ENCODE data around the gene SBSN. TPM values are rescaled to one million over a fixed set of nuclear protein-coding genes. Genes with fewer than 3 reads are reported as not detected.
A peak's percentile ranks its signal among the peaks of the same experiment; 100 is the strongest.

SBSN gene
- total and polyA plus RNA-seq, 10 of the 15 experiments (the other 5 are each of a cell fraction or from before 2014, with no cell fraction given), result 0.09 TPM; not detected in 9

GRCh38 chr19:35511337-35511736 is 16.8 kb downstream of the SBSN start:
- intact Hi-C loops (cut with micrococcal nuclease; ENCODE audit: unreplicated experiment) (loop anchor here (2.0 kb wide), 1 partner anchor 33 kb away; the partner anchor contains the start of gene TMEM147), in situ Hi-C loops (cut with MboI) (no loop called here)
- ChIA-PET RAD21 (ENCODE audit: unreplicated experiment) (interaction anchor here (0.9 to 4.8 kb wide), 5 partner anchors 33 to 137 kb away, joined by 3 to 24 read pairs (median 4); partner anchors contain the start of gene COX6B1), POLR2A (interaction anchor here (1.5 to 1.6 kb wide), 2 partner anchors 80 to 101 kb away, joined by 5 to 6 read pairs; partner anchors contain the start of gene HAUS5), CTCF (interaction anchor here (1.2 to 6.3 kb wide), 11 partner anchors 16 to 235 kb away, joined by 4 to 87 read pairs (median 9); partner anchors contain the start of gene COX6B1), SMC1A (ENCODE audit: uncharacterized antibody, unreplicated experiment) (interaction anchor here (1.4 to 5.7 kb wide), 5 partner anchors 16 to 158 kb away, joined by 3 to 35 read pairs (median 12); partner anchors contain the start of gene HAUS5)
- no peaks in the 10 kb centered on the region for H3K9me3 ChIP-seq (replicated peaks; ENCODE audit: control insufficient read depth, insufficient read depth, low read length)
- no peaks in the 10 kb centered on the region for H4K20me1 ChIP-seq (ENCODE audit: control insufficient read depth, insufficient read depth)
- no peak for TF ChIP-seq RAD21 (IDR thresholded peaks at IDR 0.05; ENCODE audit: insufficient read depth, low read depth, low read length)
- no peaks in the 10 kb centered on the region for H3K79me2 ChIP-seq (ENCODE audit: control insufficient read depth, insufficient read depth, low read length)
- H3K4me3 ChIP-seq, result no peak overlapping the region
- no peak overlapping the region for H3K4me2 ChIP-seq (ENCODE audit: control insufficient read depth, insufficient read depth)
- peaks cover 8% of the 10 kb centered on the region for H3K4me1 ChIP-seq (ENCODE audit: control insufficient read depth, insufficient read depth, low read length)
- H3K9ac ChIP-seq (ENCODE audit: control insufficient read depth, insufficient read depth, low read length), result no peak overlapping the region
- no peaks in the 10 kb centered on the region; a peak in 1 of 4 replicates for H3K27me3 ChIP-seq (replicated peaks in 1 of 2; ENCODE audit: control insufficient read depth in 2 of 2, insufficient read depth in 2 of 2, low read length in 1 of 2)
- H3K36me3 ChIP-seq (ENCODE audit: control insufficient read depth in 2 of 2, insufficient read depth in 2 of 2, low read length in 1 of 2), result no peaks in the 10 kb centered on the region
- no TSS peak for BruUV-seq (replicated peaks)
- ATAC-seq (no peak), DNase-seq (ENCODE audit: low read depth, low spot score) (no peak), FAIRE-seq (no peak)
- WGBS (ENCODE audit: insufficient coverage, insufficient replicate concordance, low lambda C conversion rate, missing lambda C conversion rate), result 63% methylated on average over 6 of the region's 7 CpGs
- no peak overlapping the region for H3K27ac ChIP-seq (ENCODE audit: control insufficient read depth, insufficient read depth)
- no peak overlapping the region for H2AFZ ChIP-seq (ENCODE audit: control insufficient read depth, low read depth, low read length)

GRCh38 chr19:35510626-35510964 is 17.5 kb downstream of the SBSN start:
- H3K27ac ChIP-seq (ENCODE audit: control insufficient read depth, insufficient read depth), result no peak overlapping the region
- no peaks in the 10 kb centered on the region for H3K79me2 ChIP-seq (ENCODE audit: control insufficient read depth, insufficient read depth, low read length)
- intact Hi-C loops (cut with micrococcal nuclease; ENCODE audit: unreplicated experiment) (loop anchor here (1.0 to 2.0 kb wide), 2 partner anchors 34 to 82 kb away; partner anchors contain the start of gene TMEM147), in situ Hi-C loops (cut with MboI) (no loop called here)
- H3K4me3 ChIP-seq, result no peak overlapping the region
- FAIRE-seq (no peak), ATAC-seq (no peak), DNase-seq (ENCODE audit: low read depth, low spot score) (no peak)
- POLR2A ChIA-PET, result interaction anchor here (0.6 to 2.6 kb wide), 7 partner anchors 24 to 138 kb away, joined by 3 to 14 read pairs (median 5); partner anchors contain the start of genes COX6B1 and HAUS5
- no peaks in the 10 kb centered on the region for H3K36me3 ChIP-seq (ENCODE audit: control insufficient read depth in 2 of 2, insufficient read depth in 2 of 2, low read length in 1 of 2)
- no peak overlapping the region; the same call in 1 of the 2 replicates for H2AFZ ChIP-seq (ENCODE audit: control insufficient read depth, low read depth, low read length)
- CTCF ChIA-PET, result interaction anchor here (0.7 to 6.3 kb wide), 39 partner anchors 10 to 368 kb away, joined by 3 to 87 read pairs (median 5); partner anchors contain the start of genes COX6B1, ETV2, FXYD7 and HAUS5
- no peaks in the 10 kb centered on the region for H3K9me3 ChIP-seq (replicated peaks; ENCODE audit: control insufficient read depth, insufficient read depth, low read length)
- SMC1A ChIA-PET (ENCODE audit: uncharacterized antibody, unreplicated experiment), result interaction anchor here (0.7 to 5.7 kb wide), 11 partner anchors 15 to 163 kb away, joined by 3 to 35 read pairs (median 5); partner anchors contain the start of genes FFAR1, FFAR2 and HAUS5
- H3K4me1 ChIP-seq (ENCODE audit: control insufficient read depth, insufficient read depth, low read length), result peaks cover 8% of the 10 kb centered on the region
- H3K4me2 ChIP-seq (ENCODE audit: control insufficient read depth, insufficient read depth), result peak overlapping the region; percentile 91; the same call in 1 of the 2 replicates
- no peaks in the 10 kb centered on the region for H4K20me1 ChIP-seq (ENCODE audit: control insufficient read depth, insufficient read depth)
- no TSS peak for BruUV-seq (replicated peaks)
- H3K9ac ChIP-seq (ENCODE audit: control insufficient read depth, insufficient read depth, low read length), result no peak overlapping the region
- 36% methylated on average over 15 of the region's 15 CpGs for WGBS (ENCODE audit: insufficient coverage, insufficient replicate concordance, low lambda C conversion rate, missing lambda C conversion rate)
- H3K27me3 ChIP-seq (replicated peaks in 1 of 2; ENCODE audit: control insufficient read depth in 2 of 2, insufficient read depth in 2 of 2, low read length in 1 of 2), result no peaks in the 10 kb centered on the region; a peak in 1 of 4 replicates
- TF ChIP-seq NR2C1 (IDR thresholded peaks at IDR 0.05) (no peak), ASH2L (IDR thresholded peaks at IDR 0.05; ENCODE audit: borderline replicate concordance, low read depth) (no peak), HDGF (IDR thresholded peaks at IDR 0.05) (no peak)
- RAD21 ChIA-PET (ENCODE audit: unreplicated experiment), result interaction anchor here (0.8 to 4.8 kb wide), 19 partner anchors 15 to 443 kb away, joined by 3 to 24 read pairs (median 3); partner anchors contain the start of genes COX6B1, HAUS5 and LIN37

Data from GM12878 (cell line).